ENCODE measurements around the gene RASSF5. TPM values are rescaled to one million over a fixed set of nuclear protein-coding genes. Genes with fewer than 3 reads are reported as not detected.

RASSF5 gene
- total RNA-seq, 4 donors from 2014 or later = 0.77 to 5.3 (median 3.2) TPM

DNA sequence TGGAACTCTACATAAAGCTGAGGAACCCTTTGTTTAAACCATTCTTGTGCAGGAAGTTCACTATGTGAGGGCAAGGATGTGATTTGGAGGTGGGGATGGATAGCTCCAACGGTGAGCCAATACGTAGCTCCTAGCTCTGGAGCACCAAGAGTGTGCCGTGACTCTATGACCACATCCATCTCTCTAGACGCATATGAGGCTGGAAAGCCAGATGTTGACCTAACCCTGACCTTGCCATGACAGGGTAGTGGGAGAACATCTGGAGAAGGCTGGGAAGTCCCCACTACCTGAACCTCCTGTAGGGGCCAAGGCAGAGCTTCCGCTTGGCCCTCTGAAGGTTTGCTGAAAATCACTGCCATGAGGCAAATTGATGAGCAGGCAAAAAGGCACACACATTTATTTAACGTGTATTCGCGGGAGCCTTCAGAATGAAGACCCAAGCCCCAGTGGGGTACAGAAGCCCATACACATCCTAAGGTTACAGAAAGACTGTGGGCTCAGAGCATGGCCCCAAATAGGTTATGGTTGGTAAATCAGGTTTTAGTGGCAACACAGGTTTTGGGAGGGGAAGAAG, 61.5 kb downstream of the RASSF5 start:
- H3K9me3 ChIP-seq = no peaks in the 10 kb centered on the region
- H3K27ac ChIP-seq = no peak overlapping the region
- H3K4me1 ChIP-seq = no peaks in the 10 kb centered on the region
- no peaks in the 10 kb centered on the region for H3K27me3 ChIP-seq
- no peaks in the 10 kb centered on the region for H3K36me3 ChIP-seq
- DNase-seq = no peak
- TF ChIP-seq POLR2A (IDR thresholded peaks at IDR 0.05) = no peak
- intact Hi-C loops (cut with DNase I; ENCODE audit: low total_unique reads) = no loop called here
- H3K4me3 ChIP-seq = no peak overlapping the region

GRCh38 chr1:206569556-206569955, 62.2 kb downstream of the RASSF5 start:
- no peak for DNase-seq
- no peak overlapping the region for H3K27ac ChIP-seq
- no peaks in the 10 kb centered on the region for H3K4me1 ChIP-seq
- H3K9me3 ChIP-seq = no peaks in the 10 kb centered on the region
- intact Hi-C loops (cut with DNase I; ENCODE audit: low total_unique reads) = no loop called here
- TF ChIP-seq, protein P1, sequence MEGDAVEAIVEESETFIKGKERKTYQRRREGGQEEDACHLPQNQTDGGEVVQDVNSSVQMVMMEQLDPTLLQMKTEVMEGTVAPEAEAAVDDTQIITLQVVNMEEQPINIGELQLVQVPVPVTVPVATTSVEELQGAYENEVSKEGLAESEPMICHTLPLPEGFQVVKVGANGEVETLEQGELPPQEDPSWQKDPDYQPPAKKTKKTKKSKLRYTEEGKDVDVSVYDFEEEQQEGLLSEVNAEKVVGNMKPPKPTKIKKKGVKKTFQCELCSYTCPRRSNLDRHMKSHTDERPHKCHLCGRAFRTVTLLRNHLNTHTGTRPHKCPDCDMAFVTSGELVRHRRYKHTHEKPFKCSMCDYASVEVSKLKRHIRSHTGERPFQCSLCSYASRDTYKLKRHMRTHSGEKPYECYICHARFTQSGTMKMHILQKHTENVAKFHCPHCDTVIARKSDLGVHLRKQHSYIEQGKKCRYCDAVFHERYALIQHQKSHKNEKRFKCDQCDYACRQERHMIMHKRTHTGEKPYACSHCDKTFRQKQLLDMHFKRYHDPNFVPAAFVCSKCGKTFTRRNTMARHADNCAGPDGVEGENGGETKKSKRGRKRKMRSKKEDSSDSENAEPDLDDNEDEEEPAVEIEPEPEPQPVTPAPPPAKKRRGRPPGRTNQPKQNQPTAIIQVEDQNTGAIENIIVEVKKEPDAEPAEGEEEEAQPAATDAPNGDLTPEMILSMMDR (IDR thresholded peaks at IDR 0.05) = no peak
- TF ChIP-seq POLR2A (IDR thresholded peaks at IDR 0.05) = no peak
- no peaks in the 10 kb centered on the region for H3K27me3 ChIP-seq
- no peak overlapping the region for H3K4me3 ChIP-seq
- H3K36me3 ChIP-seq = no peaks in the 10 kb centered on the region

GRCh38 chr1:206570529-206570928, 63.2 kb downstream of the RASSF5 start:
- no peak for DNase-seq
- no peak overlapping the region for H3K4me3 ChIP-seq
- no peak overlapping the region for H3K27ac ChIP-seq
- H3K27me3 ChIP-seq = no peaks in the 10 kb centered on the region
- no peaks in the 10 kb centered on the region for H3K36me3 ChIP-seq
- H3K4me1 ChIP-seq = no peaks in the 10 kb centered on the region
- no peaks in the 10 kb centered on the region for H3K9me3 ChIP-seq
- TF ChIP-seq POLR2A (IDR thresholded peaks at IDR 0.05) = no peak
- TF ChIP-seq, protein P1 (IDR thresholded peaks at IDR 0.05) = no peak
- intact Hi-C loops (cut with DNase I; ENCODE audit: low total_unique reads) = no loop called here

- H3K27ac ChIP-seq = no peak overlapping the region
- no peak for DNase-seq
- H3K4me1 ChIP-seq = no peaks in the 10 kb centered on the region
- no peaks in the 10 kb centered on the region for H3K27me3 ChIP-seq
- no peaks in the 10 kb centered on the region for H3K9me3 ChIP-seq
- TF ChIP-seq POLR2A (IDR thresholded peaks at IDR 0.05) = no peak
- TF ChIP-seq, protein P1 (IDR thresholded peaks at IDR 0.05) = no peak
- no peak overlapping the region for H3K4me3 ChIP-seq
- H3K36me3 ChIP-seq = no peaks in the 10 kb centered on the region
- intact Hi-C loops (cut with DNase I; ENCODE audit: low total_unique reads) = no loop called here
Measured at GRCh38 chr1:206572835-206573234, 65.5 kb downstream of the RASSF5 start.

- H3K27me3 ChIP-seq = no peaks in the 10 kb centered on the region
- TF ChIP-seq, protein P1 (IDR thresholded peaks at IDR 0.05) = no peak
- H3K9me3 ChIP-seq = no peaks in the 10 kb centered on the region
- H3K27ac ChIP-seq = no peak overlapping the region
- intact Hi-C loops (cut with DNase I; ENCODE audit: low total_unique reads) = no loop called here
- no peak overlapping the region for H3K4me3 ChIP-seq
- no peak for DNase-seq
- no peaks in the 10 kb centered on the region for H3K4me1 ChIP-seq
- no peaks in the 10 kb centered on the region for H3K36me3 ChIP-seq
Measured at GRCh38 chr1:206573319-206573718, 66.0 kb downstream of the RASSF5 start.

- no peak overlapping the region for H3K4me3 ChIP-seq
- H3K27ac ChIP-seq = no peak overlapping the region
- H3K27me3 ChIP-seq = no peaks in the 10 kb centered on the region
- H3K36me3 ChIP-seq = no peaks in the 10 kb centered on the region
- no peak for TF ChIP-seq POLR2A (IDR thresholded peaks at IDR 0.05)
- TF ChIP-seq, protein P1 (IDR thresholded peaks at IDR 0.05) = no peak
- no peaks in the 10 kb centered on the region for H3K4me1 ChIP-seq
- no peak for DNase-seq
- no peaks in the 10 kb centered on the region for H3K9me3 ChIP-seq
- intact Hi-C loops (cut with DNase I; ENCODE audit: low total_unique reads) = no loop called here
Measured at GRCh38 chr1:206573762-206574161, 66.4 kb downstream of the RASSF5 start.

All from uterus (tissue), 4 donors.